HG03354 (cell line): ENCODE data around the gene PXN.

ENCODE experiments used
- ATAC-seq: cut with Tn5 transposase; IDR thresholded peaks from one replicate; pipeline ENCODE4 v1.9.1; 2021; ENCODE audit warnings: mild to moderate bottlenecking; ENCODE audit not compliant: unreplicated experiment, poor library complexity, severe bottlenecking

The PXN gene

DNA sequence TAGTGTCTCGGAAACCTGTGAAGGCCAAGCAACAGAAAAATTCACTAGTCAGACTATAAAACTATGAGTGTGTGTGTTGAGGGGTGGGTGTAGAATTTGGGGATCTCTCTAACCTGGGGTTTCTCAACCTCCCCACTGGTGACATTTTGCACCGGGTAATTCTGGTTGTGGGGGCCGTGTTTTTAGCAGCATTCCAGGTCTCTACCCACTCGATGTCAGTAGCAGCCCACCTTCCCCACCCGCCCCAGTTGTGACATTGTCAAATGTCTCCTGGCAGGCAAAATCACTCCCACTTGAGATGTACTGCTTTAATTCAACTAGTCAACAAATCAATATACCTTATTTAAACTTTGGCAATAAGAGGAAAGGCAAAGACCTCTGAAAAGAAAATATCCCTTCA is 75.1 kb downstream of the PXN start:
- no peak for ATAC-seq

DNA sequence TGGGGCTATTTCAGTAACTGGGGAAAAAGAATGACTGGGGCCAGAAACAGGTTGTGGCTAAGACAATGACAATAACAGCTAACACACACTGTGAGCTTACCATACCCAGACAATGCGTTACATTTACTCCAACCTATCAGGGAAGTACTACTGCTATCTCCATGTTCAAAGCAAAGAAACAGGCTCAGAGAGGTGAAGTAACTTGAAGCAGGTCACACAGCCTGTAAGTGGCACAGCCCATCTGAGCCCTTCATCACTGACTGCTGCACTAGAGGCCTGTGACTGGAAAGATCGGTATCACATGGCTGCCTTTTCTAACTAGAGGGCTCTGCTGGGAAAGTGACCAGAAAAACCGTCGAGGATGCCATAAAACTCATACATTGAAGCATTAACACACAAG is 78.9 kb downstream of the PXN start:
- ATAC-seq: no peak

DNA sequence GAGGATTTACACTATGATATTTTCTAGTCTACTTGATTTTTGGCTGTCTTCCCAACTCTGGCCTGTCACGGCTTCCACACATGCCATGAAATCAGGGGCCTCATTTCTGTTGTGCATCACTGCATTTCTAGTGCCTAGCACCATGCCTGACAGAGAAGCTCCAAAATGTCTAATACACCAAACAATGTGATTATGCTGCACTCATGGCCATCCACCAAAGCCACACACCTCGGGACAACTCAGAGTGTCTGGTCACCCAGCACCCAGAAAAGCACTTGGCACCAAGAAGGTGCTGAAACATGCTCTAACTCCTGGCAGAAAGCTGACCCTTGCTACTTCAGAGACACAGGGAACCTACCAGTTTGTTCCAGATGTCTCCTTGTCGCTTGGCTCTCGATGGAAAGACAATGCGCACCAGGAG is 82.3 kb downstream of the PXN start:
- ATAC-seq: no peak

DNA sequence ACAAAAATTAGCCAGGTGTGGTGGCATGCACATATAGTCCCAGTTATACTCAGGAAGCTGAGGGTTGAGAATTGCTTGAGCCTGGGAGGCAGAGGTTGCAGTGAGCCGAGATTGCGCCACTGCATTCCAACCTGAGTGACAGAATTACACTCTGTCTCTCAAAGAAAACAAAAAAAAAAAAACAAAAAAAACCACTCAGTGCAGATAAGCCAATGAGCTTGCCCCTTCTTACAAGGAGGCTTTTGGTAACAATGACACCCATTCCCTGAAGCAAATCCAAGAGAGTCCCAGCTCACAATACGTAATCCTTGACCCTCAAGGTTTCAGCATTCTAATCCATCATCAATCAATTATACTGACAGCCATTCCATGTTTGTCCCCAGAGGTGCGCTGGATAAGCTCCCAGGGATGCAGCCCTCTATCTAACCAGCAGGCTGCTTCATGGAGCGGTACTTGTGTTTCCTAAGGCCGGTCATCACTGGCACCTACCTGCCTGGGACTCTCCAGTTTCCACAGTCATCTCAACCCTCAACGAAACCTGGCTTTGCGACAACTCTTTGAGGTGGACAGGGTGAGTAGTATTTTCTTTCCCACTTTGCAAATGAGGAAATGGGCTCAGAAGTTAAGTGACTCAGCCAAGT is 83.4 kb downstream of the PXN start:
- ATAC-seq: no peak

DNA sequence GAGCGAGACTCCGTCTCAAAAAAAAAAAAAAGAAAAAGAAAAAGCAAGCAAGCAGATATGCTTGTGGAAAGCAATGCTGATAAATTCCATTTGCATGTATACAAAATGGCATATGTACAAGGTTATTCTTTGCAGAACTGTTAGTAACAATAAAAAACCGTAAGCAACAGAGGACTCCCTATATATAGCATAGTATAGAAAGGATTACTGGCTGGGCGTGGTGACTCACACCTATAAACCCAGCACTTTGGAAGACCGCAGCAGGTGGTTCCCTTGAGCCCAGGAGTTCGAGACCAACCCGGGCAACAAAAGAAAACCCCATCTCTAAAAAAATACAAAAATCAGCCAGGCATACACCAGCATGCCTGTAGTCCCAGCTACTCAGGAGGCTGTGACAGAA is 84.6 kb downstream of the PXN start:
- no peak for ATAC-seq

DNA sequence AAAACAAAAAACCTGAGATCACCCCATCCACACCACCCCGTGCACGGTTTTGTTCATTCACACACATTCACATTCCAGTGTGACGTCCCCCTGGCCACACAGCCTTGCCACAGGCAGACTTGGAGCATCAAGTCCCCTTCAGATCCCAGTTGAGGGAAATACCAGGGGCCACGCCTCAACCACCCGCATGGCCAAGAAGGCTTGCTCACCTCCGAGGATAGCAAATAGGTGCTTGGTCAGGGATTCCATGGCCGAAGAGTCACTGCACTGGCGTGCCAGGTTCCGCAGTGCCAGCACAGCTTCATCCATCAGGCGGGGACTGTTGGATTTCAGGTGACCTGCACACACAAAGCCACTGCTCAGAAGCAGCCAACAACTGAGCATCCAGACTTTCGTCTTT is 90.0 kb downstream of the PXN start:
- no peak for ATAC-seq

DNA sequence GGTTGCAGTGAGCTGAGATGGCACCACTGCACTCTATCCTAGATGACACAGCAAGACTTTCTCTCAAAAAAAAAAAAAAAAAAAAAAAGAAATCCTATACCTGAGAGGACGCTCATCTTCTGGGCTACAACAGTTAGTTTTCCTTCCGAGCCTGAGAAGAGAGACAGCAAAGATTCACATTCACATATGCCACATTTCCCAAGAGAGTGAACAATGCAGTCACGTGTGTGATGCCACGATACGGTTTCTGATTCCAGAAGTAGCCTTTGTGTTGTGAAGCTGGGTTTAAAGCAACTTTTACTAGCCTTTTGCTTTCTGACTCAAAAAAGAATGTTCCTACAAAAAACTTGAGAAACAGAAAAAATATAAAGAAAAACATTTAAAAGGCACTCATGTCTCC is 90.5 kb downstream of the PXN start:
- ATAC-seq: no peak

DNA sequence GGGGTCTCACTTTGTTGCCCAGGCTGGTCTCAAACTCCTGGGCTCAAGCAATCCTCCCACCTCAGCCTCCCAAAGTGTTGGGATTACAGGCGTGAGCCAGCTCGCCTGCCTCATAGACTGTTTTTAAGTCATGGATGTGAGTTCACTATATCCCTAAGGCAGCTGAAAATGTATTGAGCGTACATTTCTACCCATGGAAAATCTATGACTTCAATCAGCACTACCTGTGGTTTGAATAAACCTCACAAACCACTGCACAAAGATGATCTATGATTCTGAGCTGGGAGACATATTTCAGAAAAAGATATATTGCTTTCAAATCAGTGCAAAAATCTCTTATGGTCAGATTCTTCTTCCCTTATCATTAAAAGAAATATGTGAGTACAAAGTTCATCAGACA is 93.5 kb downstream of the PXN start:
- no peak for ATAC-seq

DNA sequence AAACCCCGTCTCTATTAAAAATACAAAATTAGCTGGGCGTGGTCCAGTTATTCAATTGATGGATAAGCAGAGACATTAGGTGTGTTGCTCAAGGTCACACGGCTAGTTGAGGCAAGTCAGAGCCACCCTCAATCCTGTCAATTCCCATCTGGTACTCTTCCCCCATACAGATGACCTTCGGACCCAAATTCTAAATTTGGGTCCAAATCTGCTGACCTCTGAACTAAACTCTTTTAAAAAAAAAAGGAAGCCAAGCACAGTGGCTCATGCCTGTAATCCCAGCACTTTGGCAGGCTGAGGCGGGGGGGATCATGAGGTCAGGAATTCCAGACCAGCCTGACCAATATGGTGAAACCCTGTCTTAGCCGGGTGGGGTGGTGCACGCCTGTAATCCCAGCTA is 94.9 kb downstream of the PXN start:
- ATAC-seq: no peak

DNA sequence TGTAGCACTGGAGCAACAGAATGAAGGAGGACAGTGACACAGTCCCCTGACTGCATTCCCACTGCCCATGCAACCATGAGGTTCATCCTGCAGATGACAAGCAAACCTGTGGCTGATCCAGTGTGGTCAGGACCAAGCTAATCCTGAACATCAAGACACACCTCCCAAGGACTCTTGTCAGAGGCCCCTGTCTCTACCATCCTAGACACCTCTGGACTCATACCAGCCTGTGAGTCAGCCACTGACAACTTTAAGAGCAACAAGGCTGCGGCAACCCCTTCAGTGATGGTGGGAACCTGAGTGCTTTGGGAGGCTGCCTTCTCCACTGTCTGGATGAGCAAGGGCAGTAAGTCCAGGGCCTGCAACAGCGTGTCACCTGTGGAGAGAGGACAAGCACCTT is 95.6 kb downstream of the PXN start:
- ATAC-seq: no peak

DNA sequence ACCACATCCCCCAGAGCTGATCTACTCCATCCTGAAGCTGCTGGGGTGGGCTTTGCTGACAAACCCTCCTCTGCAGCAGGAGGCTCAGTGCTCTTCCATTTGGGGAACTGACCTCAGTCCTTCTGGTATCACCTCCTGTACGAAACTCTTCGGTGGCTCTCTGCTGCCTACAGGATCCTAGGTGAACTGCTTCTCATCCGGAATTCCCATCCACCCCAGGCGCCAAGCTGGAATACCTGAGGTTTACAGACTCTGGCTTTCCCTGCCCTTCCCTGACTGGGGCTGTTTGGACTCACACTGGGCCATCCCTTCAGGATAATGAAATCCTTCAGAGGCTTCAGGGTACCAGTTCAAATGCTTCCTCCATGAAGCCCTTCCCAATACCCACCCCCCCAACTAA is 97.2 kb downstream of the PXN start:
- no peak for ATAC-seq

DNA sequence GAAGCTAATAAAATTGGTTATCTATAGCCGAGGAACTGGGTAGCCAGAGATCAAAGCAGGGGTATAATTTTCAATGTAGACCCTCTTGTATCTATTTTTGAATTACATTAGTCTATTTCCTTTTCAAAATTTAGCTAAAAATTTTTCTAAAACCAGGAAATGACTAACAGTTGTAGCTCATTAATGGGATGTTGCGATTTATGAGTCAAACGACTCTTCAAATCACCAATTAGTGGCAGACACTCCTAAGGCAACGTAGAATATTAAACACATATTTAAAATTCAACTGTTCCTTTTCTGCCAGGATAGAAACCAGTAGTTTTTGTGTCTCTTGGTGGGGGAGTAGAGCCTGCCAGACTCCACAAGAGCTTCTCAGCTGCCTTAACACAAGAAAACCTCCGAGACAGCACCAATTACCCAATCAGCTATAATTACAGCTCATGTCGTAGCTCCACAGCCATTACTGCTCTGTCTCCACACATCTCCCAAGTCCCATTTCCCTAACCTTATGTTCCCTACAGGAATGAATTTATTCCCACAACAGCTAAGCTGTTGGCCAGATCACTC is 97.9 kb downstream of the PXN start:
- no peak for ATAC-seq

DNA sequence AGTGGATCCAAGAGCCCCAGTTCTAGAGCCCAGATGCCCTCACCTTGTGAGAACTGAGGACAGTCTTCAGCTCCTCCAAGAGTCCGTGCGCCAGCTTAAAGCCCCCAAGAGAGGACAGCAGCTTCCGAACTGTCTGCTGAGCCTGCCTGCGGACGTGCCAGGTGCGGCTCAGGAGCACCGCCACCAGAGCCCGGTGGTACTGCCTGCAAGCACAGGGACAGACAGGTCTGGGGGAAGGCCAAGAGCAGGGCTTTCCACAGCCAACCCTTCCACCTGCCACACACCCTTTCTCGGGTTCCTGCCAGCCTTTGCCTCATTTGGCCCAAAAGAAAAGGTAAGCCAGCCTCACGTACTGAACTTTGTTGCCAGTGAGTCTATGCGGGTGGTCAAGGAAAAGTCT is 101.2 kb downstream of the PXN start:
- no peak for ATAC-seq

DNA sequence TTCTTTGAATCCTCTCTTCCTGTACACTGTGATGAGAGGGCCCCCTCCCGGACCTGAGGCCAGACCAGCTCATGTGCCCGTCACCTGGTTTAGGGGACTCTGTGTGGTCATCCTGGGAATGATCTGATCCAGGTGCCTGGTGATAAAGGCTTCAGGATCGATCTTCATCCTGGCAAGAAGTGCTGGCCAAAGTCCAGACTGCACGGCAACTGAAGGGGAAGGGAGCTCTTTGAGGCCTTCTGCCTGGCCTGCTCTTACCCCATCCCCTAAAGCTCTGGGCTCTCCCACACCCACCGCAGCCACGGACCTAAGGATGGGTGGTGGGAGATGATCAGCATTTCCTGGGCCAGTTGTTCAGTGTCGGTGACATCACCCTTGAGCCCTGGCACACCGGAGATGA is 102.8 kb downstream of the PXN start:
- ATAC-seq: no peak

DNA sequence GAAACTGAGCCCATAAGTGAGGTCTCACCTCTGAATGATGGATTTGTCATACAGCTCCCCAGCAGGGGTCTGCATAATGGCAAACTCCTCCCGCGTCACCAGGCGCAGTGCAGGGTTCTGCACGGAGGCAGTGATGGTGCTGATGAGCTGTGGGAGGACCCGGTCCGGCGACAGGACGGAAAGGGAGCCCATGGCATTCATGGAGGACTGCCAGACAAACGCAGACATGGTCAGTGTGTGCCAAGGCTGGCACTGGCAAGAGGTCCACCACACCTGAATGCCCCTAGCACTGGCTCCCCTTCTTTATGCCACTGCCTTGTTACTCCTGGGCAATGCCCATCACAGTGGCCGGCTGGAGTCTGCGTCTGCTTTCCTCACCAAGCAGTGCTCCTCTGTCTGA is 103.7 kb downstream of the PXN start:
- ATAC-seq: no peak
